Measurements from ENCODE around the gene KCNH8. TPM values are rescaled to one million over a fixed set of nuclear protein-coding genes. Genes with fewer than 3 reads are reported as not detected.

The KCNH8 gene
- total RNA-seq, 1 experiment from 2014 or later = 3.7 TPM

DNA sequence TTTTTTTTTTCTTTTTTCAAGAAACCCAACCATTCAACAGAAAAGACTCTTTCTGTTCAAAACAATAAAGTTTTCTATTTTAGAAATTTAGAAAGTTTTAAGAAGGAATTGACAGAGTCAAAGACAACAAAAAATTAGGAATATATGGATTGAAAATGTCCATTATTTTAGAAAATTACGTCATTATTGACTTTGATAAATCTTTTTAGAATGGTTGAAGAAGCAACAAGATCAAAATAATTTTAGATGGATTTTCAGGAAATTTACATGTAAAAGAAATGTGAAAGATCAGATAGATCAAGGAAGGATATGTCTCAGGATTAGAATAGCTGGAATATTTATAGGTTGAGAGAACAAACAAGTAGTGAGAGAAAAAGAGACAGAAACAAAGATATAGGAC lies 8.4 kb upstream of the KCNH8 start:
- H4K20me1 ChIP-seq (ENCODE audit: control insufficient read depth, insufficient read depth, insufficient read length) = no peaks in the 10 kb centered on the region
- no peak overlapping the region for H2BK5ac ChIP-seq (ENCODE audit: insufficient read length, low read length)
- WGBS (ENCODE audit: extremely low coverage, insufficient read length, low lambda C conversion rate) = no CpG with 5 or more reads among the region's 1 CpG

More for the DNA sequence above, 8.4 kb upstream of the KCNH8 start:
- no peak overlapping the region for H2AK5ac ChIP-seq (ENCODE audit: insufficient read length, low read length)
- no peak overlapping the region for H2AFZ ChIP-seq (ENCODE audit: low read length)
- H3K56ac ChIP-seq (ENCODE audit: insufficient read length, low read depth, low read length) = no peak overlapping the region
- H3K9me3 ChIP-seq (ENCODE audit: control insufficient read depth, low read depth, low read length) = no peaks in the 10 kb centered on the region
- H3K14ac ChIP-seq (ENCODE audit: insufficient read depth, low read length) = no peak overlapping the region
- no peak overlapping the region for H4K91ac ChIP-seq (ENCODE audit: insufficient read length, low read depth, low read length)
- H3K4me1 ChIP-seq (ENCODE audit: insufficient read depth, low read length) = peaks cover 5% of the 10 kb centered on the region; the same call in 1 of the 2 replicates
- no peaks in the 10 kb centered on the region for H3K79me2 ChIP-seq (ENCODE audit: insufficient read depth, low read length)
- H3K23me2 ChIP-seq (ENCODE audit: insufficient read length, low read depth, low read length, poor library complexity, severe bottlenecking) = no peaks in the 10 kb centered on the region
- no peak overlapping the region for H2BK20ac ChIP-seq (ENCODE audit: low read depth, low read length, poor library complexity, severe bottlenecking)
- H3K4ac ChIP-seq (ENCODE audit: low read depth, low read length) = no peak overlapping the region
- H4K8ac ChIP-seq (replicated peaks; ENCODE audit: insufficient read length, low read depth, low read length) = no peak overlapping the region
- no peak overlapping the region for H3K27ac Mint-ChIP-seq
- H2BK15ac ChIP-seq (ENCODE audit: low read depth, low read length) = no peak overlapping the region
- H3T11ph ChIP-seq (ENCODE audit: low read length) = no peak overlapping the region
- no peaks in the 10 kb centered on the region for H3K36me3 Mint-ChIP-seq (ENCODE audit: insufficient read depth in 1 of 3, low read depth in 3 of 3)
- no peak overlapping the region for H2BK120ac ChIP-seq (ENCODE audit: low read depth, low read length, poor library complexity, severe bottlenecking)
- H2BK12ac ChIP-seq (ENCODE audit: insufficient read length, low read depth, low read length) = no peak overlapping the region
- no peak overlapping the region for H3K27ac ChIP-seq (ENCODE audit: insufficient read length, low read depth, low read length)
- H3K18ac ChIP-seq (ENCODE audit: insufficient read length, low read depth, low read length) = no peak overlapping the region
- H3K4me1 Mint-ChIP-seq = peaks cover 16 to 20% of the 10 kb centered on the region in 2 experiments
- no peak overlapping the region for H3K9ac ChIP-seq (ENCODE audit: extremely low read depth, insufficient read length, low read length)
- H3K27me3 ChIP-seq (ENCODE audit: insufficient read depth, low read length) = no peaks in the 10 kb centered on the region
- H4K5ac ChIP-seq (ENCODE audit: insufficient read length, low read depth, low read length) = no peak overlapping the region
- H3K4me2 ChIP-seq (ENCODE audit: insufficient read depth, insufficient read length, low read length) = no peak overlapping the region
- TF ChIP-seq, protein P1, sequence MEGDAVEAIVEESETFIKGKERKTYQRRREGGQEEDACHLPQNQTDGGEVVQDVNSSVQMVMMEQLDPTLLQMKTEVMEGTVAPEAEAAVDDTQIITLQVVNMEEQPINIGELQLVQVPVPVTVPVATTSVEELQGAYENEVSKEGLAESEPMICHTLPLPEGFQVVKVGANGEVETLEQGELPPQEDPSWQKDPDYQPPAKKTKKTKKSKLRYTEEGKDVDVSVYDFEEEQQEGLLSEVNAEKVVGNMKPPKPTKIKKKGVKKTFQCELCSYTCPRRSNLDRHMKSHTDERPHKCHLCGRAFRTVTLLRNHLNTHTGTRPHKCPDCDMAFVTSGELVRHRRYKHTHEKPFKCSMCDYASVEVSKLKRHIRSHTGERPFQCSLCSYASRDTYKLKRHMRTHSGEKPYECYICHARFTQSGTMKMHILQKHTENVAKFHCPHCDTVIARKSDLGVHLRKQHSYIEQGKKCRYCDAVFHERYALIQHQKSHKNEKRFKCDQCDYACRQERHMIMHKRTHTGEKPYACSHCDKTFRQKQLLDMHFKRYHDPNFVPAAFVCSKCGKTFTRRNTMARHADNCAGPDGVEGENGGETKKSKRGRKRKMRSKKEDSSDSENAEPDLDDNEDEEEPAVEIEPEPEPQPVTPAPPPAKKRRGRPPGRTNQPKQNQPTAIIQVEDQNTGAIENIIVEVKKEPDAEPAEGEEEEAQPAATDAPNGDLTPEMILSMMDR (conservative IDR thresholded peaks at IDR 0.05) = no peak
- no peaks in the 10 kb centered on the region for H3K79me1 ChIP-seq (ENCODE audit: insufficient read depth, low read depth, low read length, poor library complexity, severe bottlenecking)
- H3K27me3 Mint-ChIP-seq (ENCODE audit: low read depth) = no peaks in the 10 kb centered on the region
- no peak overlapping the region for H3K4me3 Mint-ChIP-seq
- H3K9me3 Mint-ChIP-seq = no peaks in the 10 kb centered on the region
- no peak overlapping the region for H3K23ac ChIP-seq (ENCODE audit: insufficient read length, low read depth, low read length)
- DNase-seq = no peak
